HG02571 (cell line): ENCODE results near the gene DMBT1.

ENCODE experiments used
- ATAC-seq: cut with Tn5 transposase; IDR thresholded peaks from one replicate; pipeline ENCODE4 v1.9.1; 2021; ENCODE audit warnings: mild to moderate bottlenecking, moderate library complexity; ENCODE audit not compliant: unreplicated experiment

DMBT1 gene

GRCh38 chr10:122560279-122560804 is at the start of gene DMBT1:
Gene DMBT1, plus strand, starts transcription at chr10:122560754. Its CDS starts 17 bp downstream, at chr10:122560771.
- no peak for ATAC-seq

- ATAC-seq, result no peak
Observed at GRCh38 chr10:122513053-122513452, 47.5 kb upstream of the DMBT1 start.

- no peak for ATAC-seq
Observed at GRCh38 chr10:122514045-122514840, 46.3 kb upstream of the DMBT1 start.

GRCh38 chr10:122515022-122515424 is 45.5 kb upstream of the DMBT1 start:
- ATAC-seq, result no peak

- ATAC-seq, result no peak
Observed at GRCh38 chr10:122515588-122516231, 44.8 kb upstream of the DMBT1 start.

GRCh38 chr10:122516734-122517133 is 43.8 kb upstream of the DMBT1 start:
- ATAC-seq, result no peak

- ATAC-seq, result no peak
Observed at GRCh38 chr10:122519144-122519543, 41.4 kb upstream of the DMBT1 start.

GRCh38 chr10:122519873-122520272 is 40.7 kb upstream of the DMBT1 start:
- no peak for ATAC-seq

- no peak for ATAC-seq
Observed at GRCh38 chr10:122521011-122521410, 39.5 kb upstream of the DMBT1 start.

GRCh38 chr10:122524811-122525210 is 35.7 kb upstream of the DMBT1 start:
- no peak for ATAC-seq

GRCh38 chr10:122525788-122526187 is 34.8 kb upstream of the DMBT1 start:
- no peak for ATAC-seq

- ATAC-seq, result no peak
Observed at GRCh38 chr10:122526892-122527291, 33.7 kb upstream of the DMBT1 start.

- no peak for ATAC-seq
Observed at GRCh38 chr10:122530177-122530576, 30.4 kb upstream of the DMBT1 start.

GRCh38 chr10:122531261-122531660 is 29.3 kb upstream of the DMBT1 start:
- no peak for ATAC-seq

- ATAC-seq, result no peak
Observed at GRCh38 chr10:122531939-122532338, 28.6 kb upstream of the DMBT1 start.

- ATAC-seq, result no peak
Observed at GRCh38 chr10:122532601-122533296, 27.8 kb upstream of the DMBT1 start.

- ATAC-seq, result no peak
Observed at GRCh38 chr10:122537545-122537944, 23.0 kb upstream of the DMBT1 start.

- ATAC-seq, result no peak
Observed at GRCh38 chr10:122541541-122542002, 19.0 kb upstream of the DMBT1 start.

- ATAC-seq, result no peak
Observed at GRCh38 chr10:122543676-122544445, 16.7 kb upstream of the DMBT1 start.

GRCh38 chr10:122544493-122544892 is 16.1 kb upstream of the DMBT1 start:
- no peak for ATAC-seq

GRCh38 chr10:122546242-122546641 is 14.3 kb upstream of the DMBT1 start:
- ATAC-seq, result no peak
